ENCODE measurements around the gene USP2.

Gene USP2

GRCh38 chr11:119318240-119319135, 63.0 kb downstream of the USP2 start:
- Histone ChIP-seq H3K36me3 (ENCODE audit: control insufficient read depth, insufficient read depth, low read length) (peaks cover 4% of the 10 kb centered on the region), H3K27me3 (ENCODE audit: control insufficient read depth, insufficient read depth, low read length) (peaks cover 3% of the 10 kb centered on the region), H3K9ac (ENCODE audit: low read length) (no peak overlapping the region), H3K27ac (ENCODE audit: low read depth, low read length) (peak overlapping the region; percentile 91), H3K4me1 (ENCODE audit: control insufficient read depth, insufficient read depth, low read length) (peaks cover 43% of the 10 kb centered on the region), H3K4me3 (ENCODE audit: low read length) (no peak overlapping the region)

GRCh38 chr11:119317592-119318239, 63.8 kb downstream of the USP2 start:
- peaks cover 3% of the 10 kb centered on the region for H3K27me3 ChIP-seq (ENCODE audit: control insufficient read depth, insufficient read depth, low read length)
- peaks cover 43% of the 10 kb centered on the region for H3K4me1 ChIP-seq (ENCODE audit: control insufficient read depth, insufficient read depth, low read length)
- H3K4me3 ChIP-seq (ENCODE audit: low read length): peak overlapping the region; percentile 56
- H3K36me3 ChIP-seq (ENCODE audit: control insufficient read depth, insufficient read depth, low read length): peaks cover 7% of the 10 kb centered on the region
- H3K9ac ChIP-seq (ENCODE audit: low read length): no peak overlapping the region
- peak overlapping the region; percentile 91 for H3K27ac ChIP-seq (ENCODE audit: low read depth, low read length)

- peaks cover 3% of the 10 kb centered on the region for H3K27me3 ChIP-seq (ENCODE audit: control insufficient read depth, insufficient read depth, low read length)
- H3K27ac ChIP-seq (ENCODE audit: low read depth, low read length): peak within 1 kb of the TSS; percentile 91
- H3K9ac ChIP-seq (ENCODE audit: low read length): peak within 1 kb of the TSS; percentile 49
- peak within 1 kb of the TSS; percentile 56 for H3K4me3 ChIP-seq (ENCODE audit: low read length)
- peaks cover 15% of the 10 kb centered on the region for H3K36me3 ChIP-seq (ENCODE audit: control insufficient read depth, insufficient read depth, low read length)
- H3K4me1 ChIP-seq (ENCODE audit: control insufficient read depth, insufficient read depth, low read length): peaks cover 43% of the 10 kb centered on the region
These were observed 64.5 kb downstream of the USP2 start, which contains the start of gene MCAM for GRCh38 chr11:119316729-119317591. Gene MCAM (minus strand): TSS chr11:119317130. CDS start chr11:119317101, 29 bp downstream.

- peak overlapping the region; percentile 52 for H3K4me3 ChIP-seq (ENCODE audit: low read length)
- H3K4me1 ChIP-seq (ENCODE audit: control insufficient read depth, insufficient read depth, low read length): peaks cover 39% of the 10 kb centered on the region
- peaks cover 3% of the 10 kb centered on the region for H3K27me3 ChIP-seq (ENCODE audit: control insufficient read depth, insufficient read depth, low read length)
- peaks cover 16% of the 10 kb centered on the region for H3K36me3 ChIP-seq (ENCODE audit: control insufficient read depth, insufficient read depth, low read length)
- peak overlapping the region; percentile 91 for H3K27ac ChIP-seq (ENCODE audit: low read depth, low read length)
- H3K9ac ChIP-seq (ENCODE audit: low read length): peak overlapping the region; percentile 49
These were observed 65.3 kb downstream of the USP2 start for GRCh38 chr11:119316016-119316728.

GRCh38 chr11:119315131-119316015, 66.1 kb downstream of the USP2 start:
- Histone ChIP-seq H3K9ac (ENCODE audit: low read length) (no peak overlapping the region), H3K27me3 (ENCODE audit: control insufficient read depth, insufficient read depth, low read length) (peaks cover 3% of the 10 kb centered on the region), H3K4me3 (ENCODE audit: low read length) (peak overlapping the region; percentile 52), H3K4me1 (ENCODE audit: control insufficient read depth, insufficient read depth, low read length) (peaks cover 37% of the 10 kb centered on the region), H3K36me3 (ENCODE audit: control insufficient read depth, insufficient read depth, low read length) (peaks cover 19% of the 10 kb centered on the region), H3K27ac (ENCODE audit: low read depth, low read length) (peak overlapping the region; percentile 91)

GRCh38 chr11:119314726-119315125, 66.8 kb downstream of the USP2 start:
- peaks cover 31% of the 10 kb centered on the region for H3K4me1 ChIP-seq (ENCODE audit: control insufficient read depth, insufficient read depth, low read length)
- peaks cover 3% of the 10 kb centered on the region for H3K27me3 ChIP-seq (ENCODE audit: control insufficient read depth, insufficient read depth, low read length)
- peaks cover 19% of the 10 kb centered on the region for H3K36me3 ChIP-seq (ENCODE audit: control insufficient read depth, insufficient read depth, low read length)
- peak overlapping the region; percentile 52 for H3K4me3 ChIP-seq (ENCODE audit: low read length)
- H3K9ac ChIP-seq (ENCODE audit: low read length): no peak overlapping the region
- H3K27ac ChIP-seq (ENCODE audit: low read depth, low read length): peak overlapping the region; percentile 91

GRCh38 chr11:119310682-119311052, 70.8 kb downstream of the USP2 start:
- Histone ChIP-seq H3K27ac (ENCODE audit: low read depth, low read length) (no peak overlapping the region), H3K36me3 (ENCODE audit: control insufficient read depth, insufficient read depth, low read length) (peaks cover 24% of the 10 kb centered on the region), H3K27me3 (ENCODE audit: control insufficient read depth, insufficient read depth, low read length) (peaks cover 3% of the 10 kb centered on the region), H3K4me1 (ENCODE audit: control insufficient read depth, insufficient read depth, low read length) (peaks cover 8% of the 10 kb centered on the region), H3K9ac (ENCODE audit: low read length) (no peak overlapping the region), H3K4me3 (ENCODE audit: low read length) (no peak overlapping the region)

GRCh38 chr11:119309953-119310681, 71.4 kb downstream of the USP2 start:
- Histone ChIP-seq H3K36me3 (ENCODE audit: control insufficient read depth, insufficient read depth, low read length) (peaks cover 24% of the 10 kb centered on the region), H3K4me1 (ENCODE audit: control insufficient read depth, insufficient read depth, low read length) (peaks cover 5% of the 10 kb centered on the region), H3K4me3 (ENCODE audit: low read length) (no peak overlapping the region), H3K9ac (ENCODE audit: low read length) (no peak overlapping the region), H3K27ac (ENCODE audit: low read depth, low read length) (no peak overlapping the region), H3K27me3 (ENCODE audit: control insufficient read depth, insufficient read depth, low read length) (no peaks in the 10 kb centered on the region)

- no peak overlapping the region for H3K4me3 ChIP-seq (ENCODE audit: low read length)
- H3K4me1 ChIP-seq (ENCODE audit: control insufficient read depth, insufficient read depth, low read length): peaks cover 2% of the 10 kb centered on the region
- H3K27me3 ChIP-seq (ENCODE audit: control insufficient read depth, insufficient read depth, low read length): no peaks in the 10 kb centered on the region
- H3K27ac ChIP-seq (ENCODE audit: low read depth, low read length): no peak overlapping the region
- H3K36me3 ChIP-seq (ENCODE audit: control insufficient read depth, insufficient read depth, low read length): peaks cover 21% of the 10 kb centered on the region
- no peak overlapping the region for H3K9ac ChIP-seq (ENCODE audit: low read length)
These were observed 72.1 kb downstream of the USP2 start for GRCh38 chr11:119309411-119309810.

- Histone ChIP-seq H3K27ac (ENCODE audit: low read depth, low read length) (no peak overlapping the region), H3K27me3 (ENCODE audit: control insufficient read depth, insufficient read depth, low read length) (no peaks in the 10 kb centered on the region), H3K4me1 (ENCODE audit: control insufficient read depth, insufficient read depth, low read length) (peaks cover 2% of the 10 kb centered on the region), H3K9ac (ENCODE audit: low read length) (no peak overlapping the region), H3K4me3 (ENCODE audit: low read length) (no peak overlapping the region), H3K36me3 (ENCODE audit: control insufficient read depth, insufficient read depth, low read length) (peaks cover 21% of the 10 kb centered on the region)
These were observed 73.5 kb downstream of the USP2 start for GRCh38 chr11:119307974-119308373.

Measured in rectal smooth muscle tissue (tissue), 1 donor.